COLO829 (cell line): ENCODE data around the gene NLRC5.

ENCODE experiments used
- DNase-seq: peaks from one replicate; pipeline ENCODE4 v3.0.0; 2012; ENCODE audit warnings: low spot score

NLRC5 gene

GRCh38 chr16:57128771-57129389, 139.5 kb downstream of the NLRC5 start:
- DNase-seq = no peak

GRCh38 chr16:57130950-57131321, 141.6 kb downstream of the NLRC5 start:
- DNase-seq = no peak

GRCh38 chr16:57131351-57131970, 142.1 kb downstream of the NLRC5 start:
- no peak for DNase-seq

DNA sequence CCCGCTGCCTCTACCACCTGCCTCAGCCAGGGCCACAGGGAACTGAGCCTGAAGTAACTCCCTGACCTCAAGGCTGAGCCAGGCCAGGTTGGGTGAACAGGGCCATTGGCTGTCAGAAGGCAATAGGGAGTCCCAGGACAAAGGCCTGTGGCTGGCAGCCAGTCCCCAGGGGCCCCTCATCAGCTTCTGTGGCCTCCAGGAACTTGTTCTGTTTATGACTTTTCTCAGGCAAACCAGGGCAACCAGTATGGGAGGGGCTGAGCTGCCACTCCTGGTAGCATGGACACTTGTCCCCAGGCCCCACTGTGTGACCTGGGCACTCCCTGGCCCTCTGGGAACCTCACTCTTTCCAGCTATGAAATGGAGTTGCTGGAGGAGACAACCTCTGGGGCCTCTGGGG, 143.1 kb downstream of the NLRC5 start:
- no peak for DNase-seq

GRCh38 chr16:57133031-57133430, 143.7 kb downstream of the NLRC5 start:
- no peak for DNase-seq
